MM.1S (cell line): Measurements from ENCODE around the gene KIN.

Experiments used
- EZH2 ChIP-seq: fragments of 300-600 bp; sonication (generic); optimal IDR thresholded peaks from 2 replicates; pipeline ENCODE3; 2017; ENCODE audit warnings: low read depth, mild to moderate bottlenecking, antibody characterized with exemption, low read length, mixed read lengths
- TF ChIP-seq, protein P1 (sequence below): fragments of 300-600 bp; sonication (generic); IDR thresholded peaks from 2 replicates; pipeline ENCODE4 v1.5.1; 2016; ENCODE audit warnings: antibody characterized with exemption, low read length, mixed read lengths

DNA sequence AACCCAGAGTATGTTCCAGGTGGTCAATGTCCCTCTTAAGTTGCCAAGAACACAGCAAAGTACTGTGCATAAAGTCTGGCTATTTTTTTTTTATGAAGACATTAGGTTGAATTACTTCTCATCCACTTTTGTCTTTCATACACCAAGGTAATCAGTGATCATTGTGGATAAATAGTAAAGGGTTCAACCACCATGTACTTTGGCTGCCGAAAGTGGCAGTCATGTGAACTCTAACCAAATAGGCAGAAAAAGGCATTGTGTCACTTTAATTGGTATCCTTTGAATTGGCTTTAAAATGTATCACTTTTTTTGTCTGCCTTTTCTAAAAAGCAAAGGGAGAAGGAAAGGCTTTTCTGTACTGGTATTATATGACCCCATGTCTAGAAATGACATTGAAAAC is 77.3 kb downstream of the KIN start:
- TF ChIP-seq, protein P1, sequence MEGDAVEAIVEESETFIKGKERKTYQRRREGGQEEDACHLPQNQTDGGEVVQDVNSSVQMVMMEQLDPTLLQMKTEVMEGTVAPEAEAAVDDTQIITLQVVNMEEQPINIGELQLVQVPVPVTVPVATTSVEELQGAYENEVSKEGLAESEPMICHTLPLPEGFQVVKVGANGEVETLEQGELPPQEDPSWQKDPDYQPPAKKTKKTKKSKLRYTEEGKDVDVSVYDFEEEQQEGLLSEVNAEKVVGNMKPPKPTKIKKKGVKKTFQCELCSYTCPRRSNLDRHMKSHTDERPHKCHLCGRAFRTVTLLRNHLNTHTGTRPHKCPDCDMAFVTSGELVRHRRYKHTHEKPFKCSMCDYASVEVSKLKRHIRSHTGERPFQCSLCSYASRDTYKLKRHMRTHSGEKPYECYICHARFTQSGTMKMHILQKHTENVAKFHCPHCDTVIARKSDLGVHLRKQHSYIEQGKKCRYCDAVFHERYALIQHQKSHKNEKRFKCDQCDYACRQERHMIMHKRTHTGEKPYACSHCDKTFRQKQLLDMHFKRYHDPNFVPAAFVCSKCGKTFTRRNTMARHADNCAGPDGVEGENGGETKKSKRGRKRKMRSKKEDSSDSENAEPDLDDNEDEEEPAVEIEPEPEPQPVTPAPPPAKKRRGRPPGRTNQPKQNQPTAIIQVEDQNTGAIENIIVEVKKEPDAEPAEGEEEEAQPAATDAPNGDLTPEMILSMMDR, result no peak
- no peak for TF ChIP-seq EZH2
